GM04504 (cell line): ENCODE measurements around the gene EGLN3.
A peak's percentile ranks its signal among the peaks of the same experiment; 100 is the strongest.
"Not testable (repeated sequence)": the region's sequence is repeated elsewhere in the genome, so short reads cannot be mapped to it uniquely, and the experiment has no call there.

ENCODE experiments used
- DNase-seq: peaks from one replicate; pipeline ENCODE4 v3.0.0-alpha.2; 2012; ENCODE audit warnings: low read depth

Gene EGLN3

DNA sequence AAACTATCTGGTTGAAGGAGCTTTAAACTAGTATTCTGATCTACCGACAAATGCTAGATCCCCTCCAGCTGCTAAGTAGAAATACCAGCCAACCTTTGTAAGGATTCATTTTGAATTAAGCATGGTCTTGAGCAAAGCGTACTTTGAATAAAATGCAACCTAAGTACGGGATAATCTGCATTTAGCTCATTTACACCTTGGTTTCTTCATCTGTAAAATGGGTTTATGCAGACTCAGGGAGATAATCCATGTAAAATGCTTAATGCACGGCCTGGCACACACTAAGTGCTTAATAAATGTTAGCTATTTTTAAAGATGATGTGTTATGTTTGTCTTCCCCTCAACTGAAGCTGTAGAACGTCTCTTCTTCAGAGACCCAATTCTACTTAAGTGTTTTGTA, 15.9 kb downstream of the EGLN3 start:
- DNase-seq, result no peak

- no peak for DNase-seq
Measured at GRCh38 chr14:33934043-33934750, 16.7 kb downstream of the EGLN3 start.

GRCh38 chr14:33933386-33933933, 17.4 kb downstream of the EGLN3 start:
- DNase-seq, result no peak

GRCh38 chr14:33932576-33933345, 18.1 kb downstream of the EGLN3 start:
- DNase-seq, result no peak

- no peak for DNase-seq
Measured at GRCh38 chr14:33932033-33932432, 18.8 kb downstream of the EGLN3 start.

- DNase-seq, result no peak
Measured at GRCh38 chr14:33931461-33931860, 19.4 kb downstream of the EGLN3 start.

DNA sequence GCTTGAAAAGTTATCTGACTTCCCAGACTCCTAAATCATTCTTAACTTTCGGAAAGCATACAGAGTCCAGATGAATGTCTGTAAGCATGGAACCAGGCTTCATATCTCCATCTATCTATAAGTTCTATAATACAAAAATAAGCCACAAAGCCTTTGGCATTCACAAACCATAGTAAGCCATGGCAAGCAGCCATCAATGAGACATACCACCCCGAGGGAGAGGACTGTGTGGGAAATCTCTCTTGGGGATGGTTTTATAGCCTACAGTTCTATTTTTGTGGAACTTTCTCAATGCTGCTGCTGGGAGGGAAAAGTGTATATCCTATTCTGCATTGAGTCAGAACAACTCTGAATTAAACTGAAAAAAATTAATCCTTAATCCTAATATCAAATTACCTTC, 20.4 kb downstream of the EGLN3 start:
- DNase-seq, result no peak

DNA sequence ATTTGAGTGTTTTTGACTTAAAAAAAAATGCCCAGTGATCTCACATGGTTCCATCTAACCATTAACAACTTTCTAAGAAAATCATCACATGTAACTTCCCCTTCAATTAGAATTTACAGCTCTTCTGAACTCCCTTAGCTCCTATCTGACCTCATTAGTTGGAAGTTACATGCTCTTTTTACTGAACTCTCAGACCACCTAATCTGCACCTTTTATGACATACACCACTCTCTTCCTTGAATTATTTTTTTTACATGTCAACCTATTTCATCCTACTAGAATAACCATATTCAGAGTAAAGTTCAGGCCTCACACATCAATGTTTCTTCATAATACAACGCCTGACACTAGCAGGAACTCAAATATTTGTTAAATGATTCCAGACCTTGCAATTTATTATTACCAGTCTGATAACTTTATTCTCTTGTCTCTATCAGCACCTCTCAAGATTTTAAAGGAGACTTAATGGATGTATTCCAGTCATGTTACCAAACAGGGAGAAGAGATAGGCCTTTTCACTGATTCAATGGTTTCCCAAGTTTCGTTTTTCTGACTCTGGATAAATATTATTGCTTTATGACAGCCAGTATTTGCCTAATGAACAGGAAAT, 21.0 kb downstream of the EGLN3 start:
- no peak for DNase-seq

- no peak for DNase-seq
Measured at GRCh38 chr14:33928895-33929294, 22.0 kb downstream of the EGLN3 start.

DNA sequence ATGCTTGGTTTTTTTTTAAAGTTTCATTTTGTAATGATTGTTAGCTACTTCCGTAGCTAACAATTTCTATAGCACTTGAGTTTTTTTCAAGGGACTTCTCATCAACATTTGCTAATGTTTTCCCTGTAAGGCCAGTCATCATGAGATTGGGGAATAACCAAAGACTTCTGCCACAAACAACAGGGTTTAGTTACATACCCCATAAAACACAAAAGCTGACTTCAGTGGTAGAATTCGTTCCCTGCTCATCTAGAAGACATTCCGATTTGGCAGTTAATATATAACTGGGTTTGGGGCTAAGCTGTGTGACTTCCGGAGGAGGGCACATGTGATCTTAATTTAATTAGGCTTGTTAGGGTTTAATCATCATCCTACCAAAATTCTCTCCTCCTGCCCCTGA, 22.9 kb downstream of the EGLN3 start:
- no peak for DNase-seq

GRCh38 chr14:33926967-33927366, 23.9 kb downstream of the EGLN3 start:
- not testable (repeated sequence) for DNase-seq

GRCh38 chr14:33925946-33926345, 24.9 kb downstream of the EGLN3 start:
- no peak for DNase-seq

DNA sequence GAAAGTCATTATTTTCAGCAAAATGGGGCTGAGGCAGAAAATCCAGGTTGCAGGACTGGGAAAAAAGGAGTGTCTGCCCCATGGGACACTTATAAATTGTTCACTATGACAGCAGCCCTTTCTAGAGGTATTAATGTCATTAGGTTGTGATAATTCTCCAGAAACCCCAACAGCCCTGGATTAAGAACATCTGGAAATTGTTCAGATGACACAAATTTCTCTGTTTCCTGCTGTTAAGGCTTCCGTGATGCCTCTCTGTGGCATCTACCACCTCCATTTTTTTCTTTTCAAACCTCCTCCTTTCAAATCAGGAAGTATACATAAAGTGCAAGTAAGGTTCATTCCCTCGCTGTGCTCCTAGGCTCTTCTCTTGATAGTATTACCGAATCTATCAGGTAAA, 25.6 kb downstream of the EGLN3 start:
- no peak for DNase-seq

GRCh38 chr14:33924566-33925100, 26.2 kb downstream of the EGLN3 start:
- no peak for DNase-seq

- no peak for DNase-seq
Measured at GRCh38 chr14:33922125-33922524, 28.7 kb downstream of the EGLN3 start.

DNA sequence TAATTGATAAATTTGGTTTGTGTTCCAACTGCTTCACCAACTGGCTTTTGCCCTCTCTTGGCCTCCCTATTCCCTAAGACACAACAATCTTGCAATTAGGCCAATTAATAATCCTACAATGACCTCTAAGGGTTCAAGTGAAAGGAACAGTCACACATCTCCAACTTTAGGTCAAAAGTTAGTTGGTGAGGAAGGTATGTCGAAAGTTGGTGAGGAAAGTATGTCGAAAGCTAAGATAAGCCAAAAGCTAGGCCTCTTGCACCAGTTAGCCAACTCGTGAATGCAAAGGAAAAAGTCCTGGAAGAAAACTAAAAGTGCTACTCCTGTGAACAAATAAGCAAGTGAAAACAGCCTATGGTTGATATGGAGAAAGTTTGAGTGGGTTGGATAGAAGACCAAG, 32.6 kb downstream of the EGLN3 start:
- DNase-seq, result no peak

GRCh38 chr14:33917661-33918060, 33.2 kb downstream of the EGLN3 start:
- DNase-seq, result no peak

DNA sequence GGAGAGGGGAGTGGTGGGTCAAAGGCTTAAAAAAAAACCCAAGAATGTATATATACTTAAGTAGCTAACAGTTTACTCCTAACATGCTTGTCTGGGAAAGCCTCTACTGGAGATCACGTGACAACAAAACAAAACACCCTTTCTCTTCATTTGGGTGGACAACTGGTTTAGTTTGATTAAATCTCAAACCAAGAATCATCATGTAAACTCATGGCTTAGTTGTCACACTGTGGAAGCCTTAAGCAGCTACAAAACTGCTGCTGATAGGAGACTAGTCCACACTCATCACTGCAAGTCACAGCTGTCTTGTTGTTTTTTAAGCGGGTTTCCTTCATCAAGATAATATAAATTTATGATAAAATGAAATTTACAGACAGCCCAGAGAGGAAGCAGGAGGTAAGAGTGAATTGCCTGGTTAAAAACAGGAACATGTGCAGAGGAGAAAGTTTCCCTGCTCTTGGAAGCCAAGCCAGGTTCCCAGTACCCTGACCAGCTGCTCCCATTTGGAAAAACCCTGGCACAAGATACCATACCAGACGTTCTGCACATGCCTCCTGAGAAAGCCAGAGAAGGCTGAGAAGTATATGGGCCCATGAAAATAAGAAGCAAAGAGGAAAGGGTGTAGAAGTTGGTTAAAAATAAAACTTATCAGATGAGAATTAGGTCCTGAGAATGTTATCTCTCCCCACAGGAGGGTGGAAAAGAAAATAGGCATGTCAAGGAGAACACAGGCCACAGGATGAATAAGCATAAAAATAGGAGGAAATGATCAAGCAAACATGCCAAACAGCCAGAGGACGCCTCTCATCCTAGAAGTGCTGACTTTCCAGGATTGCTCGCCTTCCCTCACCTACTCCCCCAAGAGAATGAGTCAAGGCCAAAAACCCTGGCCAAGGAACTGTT, 34.0 kb downstream of the EGLN3 start:
- no peak for DNase-seq

DNA sequence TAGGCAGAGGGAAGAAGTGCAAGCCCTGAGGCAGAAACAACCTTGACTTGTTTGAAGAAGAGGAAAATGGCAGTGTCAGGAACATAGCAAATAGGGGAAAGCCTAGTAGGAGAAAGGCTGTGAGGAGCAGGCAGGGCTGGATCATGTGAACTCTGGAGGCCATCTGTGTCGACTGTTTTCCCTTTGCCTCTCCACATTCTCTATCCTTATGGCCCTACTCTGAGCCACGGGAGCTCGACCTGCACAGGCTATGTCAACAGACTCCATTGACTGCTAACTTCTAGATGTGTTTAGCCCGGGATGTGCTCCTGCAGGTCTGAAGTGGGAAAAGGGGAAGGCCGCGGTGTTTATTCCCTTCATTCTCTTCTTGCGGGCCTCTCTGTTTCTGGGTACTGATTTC, 35.2 kb downstream of the EGLN3 start:
- DNase-seq, result no peak

GRCh38 chr14:33914676-33915516, 36.0 kb downstream of the EGLN3 start:
- peak; percentile 25 for DNase-seq

DNA sequence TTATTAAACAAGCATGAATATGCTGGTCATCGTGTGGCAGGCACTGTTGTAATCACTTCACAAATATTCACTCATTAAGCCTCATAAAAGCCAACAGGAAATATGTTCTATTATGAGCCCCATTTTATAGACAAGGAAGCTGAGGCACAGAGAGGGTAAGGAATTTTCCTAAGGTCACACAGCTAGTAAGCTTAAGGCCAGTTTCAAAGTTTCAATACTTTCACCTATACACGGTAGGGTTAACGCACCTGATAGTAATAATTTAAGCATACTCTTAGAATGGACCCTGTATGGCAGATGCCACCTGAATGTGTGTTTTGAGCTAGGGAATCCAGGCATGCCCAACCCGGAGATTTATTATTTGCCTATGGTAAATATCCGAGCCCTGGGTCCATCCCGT, 39.8 kb downstream of the EGLN3 start:
- no peak for DNase-seq
